Activated CD4-positive, alpha-beta T cell treated with anti-CD3 and anti-CD28 coated beads for 4 hours (primary cell): ENCODE results near the gene NRM.
A peak's percentile ranks its signal among the peaks of the same experiment; 100 is the strongest.
"Not testable (repeated sequence)": the region's sequence is repeated elsewhere in the genome, so short reads cannot be mapped to it uniquely, and the experiment has no call there.

ENCODE experiments used
- DNase-seq, 2 donors: peaks; one replicate each; pipeline ENCODE4 v3.0.0-alpha.2; 2020

Gene NRM

DNA sequence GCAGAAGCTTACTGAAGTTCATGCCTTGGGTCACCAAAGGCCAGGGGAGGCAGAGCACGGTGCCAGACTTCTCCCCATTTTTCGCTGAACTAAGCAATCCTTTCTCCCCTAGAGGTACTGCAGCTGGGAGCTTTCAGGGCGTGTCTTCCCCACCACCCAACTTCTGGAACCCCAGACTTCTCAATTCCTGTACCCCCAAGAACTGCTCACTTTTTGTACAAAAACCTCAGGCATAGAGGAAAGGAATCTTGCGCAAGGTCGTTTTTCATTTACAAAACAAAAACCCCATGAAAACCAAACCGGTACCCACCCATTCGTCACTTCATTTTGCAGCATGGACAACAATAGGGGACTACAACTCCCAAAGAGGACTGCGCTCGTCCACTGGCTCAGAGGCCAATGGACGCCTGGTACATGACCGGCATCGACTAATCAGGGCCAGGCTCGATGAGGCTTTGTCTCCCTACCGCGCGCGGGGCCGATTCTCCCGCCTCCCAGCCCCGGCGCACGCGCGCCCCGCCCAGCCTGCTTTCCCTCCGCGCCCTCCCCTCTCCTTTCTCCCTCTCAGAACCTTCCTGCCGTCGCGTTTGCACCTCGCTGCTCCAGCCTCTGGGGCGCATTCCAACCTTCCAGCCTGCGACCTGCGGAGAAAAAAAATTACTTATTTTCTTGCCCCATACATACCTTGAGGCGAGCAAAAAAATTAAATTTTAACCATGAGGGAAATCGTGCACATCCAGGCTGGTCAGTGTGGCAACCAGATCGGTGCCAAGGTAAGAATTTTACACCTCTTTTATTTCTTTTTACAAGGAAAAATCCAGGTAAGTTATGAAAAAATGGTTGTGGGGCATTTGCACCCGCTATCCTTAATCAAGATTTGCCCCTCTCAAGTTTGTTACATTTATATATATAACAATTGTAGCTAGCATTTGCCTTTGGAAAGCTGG lies 29.3 kb upstream of the NRM start, which contains the start of gene TUBB:
TUBB (plus strand) TSS at position 562 of the 947 bp plus-strand sequence; CDS start at position 717, 155 bp downstream.
- peak; percentile 92 to 94 for DNase-seq

DNA sequence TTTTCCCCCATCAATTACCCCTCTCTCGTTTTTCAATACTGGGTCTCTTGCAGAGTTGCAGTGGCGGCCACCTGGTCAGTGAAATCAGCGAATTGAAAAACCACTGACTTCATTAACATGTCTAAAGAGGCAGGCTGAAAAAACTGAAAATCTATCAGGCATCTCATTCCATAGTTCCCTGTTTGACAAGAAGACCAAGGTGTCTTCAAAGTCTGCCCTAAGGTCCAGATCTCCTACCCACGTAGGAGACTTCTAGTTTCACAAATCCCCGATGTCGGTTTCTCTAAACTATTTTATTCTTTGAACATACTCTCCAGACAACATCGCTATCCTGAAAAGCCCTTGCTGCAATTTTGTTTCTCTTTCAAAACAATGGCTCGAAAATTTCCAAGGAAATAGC lies 28.6 kb upstream of the NRM start:
- no peak for DNase-seq

DNA sequence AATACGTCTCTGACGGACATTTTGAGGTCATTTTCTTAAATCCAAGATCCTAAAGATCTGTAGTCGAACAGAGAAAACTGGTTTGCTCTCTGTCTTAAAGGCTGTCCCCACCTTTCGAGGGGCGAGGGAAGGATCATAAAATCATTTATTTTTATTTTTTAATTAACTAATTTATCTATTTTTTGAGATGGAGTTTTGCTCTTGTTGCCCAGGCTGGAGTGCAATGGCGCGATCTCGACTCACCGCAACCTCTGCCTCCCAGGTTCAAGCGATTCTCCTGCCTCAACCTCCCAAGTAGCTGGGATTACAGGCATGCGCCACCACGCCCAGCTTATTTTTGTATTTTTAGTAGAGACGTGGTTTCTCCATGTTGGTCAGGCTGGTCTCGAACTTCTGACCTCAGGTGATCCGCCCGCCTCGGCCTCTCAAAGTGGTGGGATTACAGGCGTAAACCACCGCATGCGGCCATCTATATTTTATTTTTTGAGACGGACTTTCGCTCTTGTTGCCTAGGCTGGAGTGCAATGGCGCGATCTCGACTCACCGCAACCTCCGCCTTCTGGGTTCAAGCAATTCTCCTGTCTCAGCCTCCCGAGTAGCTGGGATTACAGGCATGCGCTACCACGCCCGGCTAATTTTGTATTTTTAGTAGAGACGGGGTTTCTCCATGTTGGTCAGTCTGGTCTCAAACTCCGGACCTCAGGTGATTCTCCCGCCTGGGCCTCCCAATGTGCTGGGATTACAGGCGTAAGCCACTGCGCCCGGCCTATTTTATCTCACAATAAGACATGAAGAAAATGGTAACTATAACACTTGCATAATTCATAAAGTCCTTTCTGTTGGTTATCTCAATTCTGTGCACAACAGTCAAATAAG lies 27.3 kb upstream of the NRM start:
- DNase-seq = not testable (repeated sequence)

DNA sequence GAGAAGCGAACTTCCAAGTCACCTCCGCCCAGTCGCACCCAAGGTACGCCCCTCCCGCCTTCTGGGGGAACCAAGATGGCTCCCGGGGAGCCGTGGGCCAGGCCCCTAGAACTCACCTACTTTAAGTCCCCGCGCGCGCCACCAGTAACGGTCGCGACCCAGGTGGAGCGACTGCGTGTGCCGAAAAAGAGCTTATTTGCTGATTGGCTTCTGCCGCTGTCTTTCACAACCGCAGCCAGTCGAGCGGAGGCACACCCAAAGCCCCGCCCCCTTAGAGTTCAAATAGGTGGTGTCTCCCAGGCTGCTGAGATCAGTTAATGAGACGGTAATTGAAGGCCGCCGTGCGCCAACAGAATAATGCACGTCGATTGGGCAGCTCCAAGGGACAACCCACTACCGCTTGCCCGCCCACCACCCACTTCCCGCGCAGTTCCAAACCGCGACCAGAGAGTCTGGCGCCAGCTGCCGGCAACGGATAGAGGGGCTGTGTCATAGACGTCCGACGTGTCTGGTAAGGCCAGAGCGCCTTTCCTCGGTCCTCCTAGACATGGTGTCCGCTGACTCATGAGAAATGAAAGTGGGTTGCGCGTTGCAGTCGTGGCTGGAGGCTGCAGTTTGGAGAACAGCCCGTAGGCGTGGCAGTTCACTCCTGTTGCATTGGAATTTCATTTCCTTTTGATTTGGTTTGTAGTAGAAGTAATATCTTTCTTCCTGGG lies 26.5 kb upstream of the NRM start, which contains the start of gene MDC1:
MDC1 (minus strand) TSS at position 153 of the 716 bp plus-strand sequence. CDS start 2,106 bp downstream, outside the sequence.
- DNase-seq = peak; percentile 98 to 99

DNA sequence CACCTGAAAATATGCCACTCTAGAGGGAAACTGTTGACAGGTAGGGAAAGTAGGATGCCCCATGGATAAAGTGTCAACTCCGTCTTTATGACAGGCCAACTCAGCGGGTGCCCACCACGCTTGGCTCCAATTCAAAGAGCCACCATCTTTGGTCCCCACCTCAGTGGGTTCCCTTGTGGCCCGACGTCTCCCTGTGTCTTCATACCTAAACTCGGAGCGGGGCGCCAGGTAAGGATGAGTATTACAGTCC lies 26.0 kb upstream of the NRM start:
- DNase-seq = no peak

DNA sequence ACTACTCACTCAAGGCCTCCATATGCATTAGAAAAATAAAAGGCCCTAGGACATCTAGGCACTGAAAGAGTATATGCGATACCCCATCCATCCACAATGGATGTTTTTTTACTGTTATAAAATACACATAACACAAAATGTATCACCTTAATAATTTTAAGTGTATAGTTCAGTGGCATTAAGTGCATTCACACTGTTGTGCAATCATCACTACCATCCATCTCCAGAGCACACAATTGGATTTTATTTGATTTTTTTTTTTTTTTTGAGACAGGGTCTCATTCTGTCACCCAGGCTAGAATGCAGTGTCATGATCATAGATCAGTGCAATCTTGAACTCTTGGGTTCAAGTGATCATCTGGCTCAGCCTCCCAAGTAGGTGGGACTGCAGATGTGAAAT lies 23.5 kb upstream of the NRM start:
- no peak for DNase-seq

DNA sequence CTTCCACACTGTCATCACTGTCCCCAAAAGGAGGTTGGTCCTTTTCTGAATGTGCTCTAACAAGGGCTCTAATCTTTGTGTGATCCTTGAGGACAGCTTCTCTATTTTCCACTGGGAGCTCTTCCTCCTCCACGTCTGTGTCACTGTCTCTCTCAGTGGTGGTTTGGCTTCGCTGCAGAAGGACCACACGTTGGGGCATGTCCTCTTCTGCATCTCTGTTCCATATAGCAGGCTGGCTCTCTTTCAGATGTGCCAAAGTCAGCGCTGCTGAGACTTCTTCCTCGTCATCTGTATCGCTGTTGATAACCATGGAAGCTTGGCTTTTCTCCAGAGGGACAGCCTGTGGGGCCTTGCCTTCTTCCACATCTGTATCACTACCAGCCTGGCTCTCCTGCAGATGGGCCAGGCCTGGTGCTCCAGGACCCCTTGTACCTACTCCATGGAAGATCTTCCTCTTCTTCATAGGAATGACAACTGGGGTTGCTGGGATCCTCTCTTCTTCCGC lies 21.7 kb upstream of the NRM start:
- DNase-seq = no peak

DNA sequence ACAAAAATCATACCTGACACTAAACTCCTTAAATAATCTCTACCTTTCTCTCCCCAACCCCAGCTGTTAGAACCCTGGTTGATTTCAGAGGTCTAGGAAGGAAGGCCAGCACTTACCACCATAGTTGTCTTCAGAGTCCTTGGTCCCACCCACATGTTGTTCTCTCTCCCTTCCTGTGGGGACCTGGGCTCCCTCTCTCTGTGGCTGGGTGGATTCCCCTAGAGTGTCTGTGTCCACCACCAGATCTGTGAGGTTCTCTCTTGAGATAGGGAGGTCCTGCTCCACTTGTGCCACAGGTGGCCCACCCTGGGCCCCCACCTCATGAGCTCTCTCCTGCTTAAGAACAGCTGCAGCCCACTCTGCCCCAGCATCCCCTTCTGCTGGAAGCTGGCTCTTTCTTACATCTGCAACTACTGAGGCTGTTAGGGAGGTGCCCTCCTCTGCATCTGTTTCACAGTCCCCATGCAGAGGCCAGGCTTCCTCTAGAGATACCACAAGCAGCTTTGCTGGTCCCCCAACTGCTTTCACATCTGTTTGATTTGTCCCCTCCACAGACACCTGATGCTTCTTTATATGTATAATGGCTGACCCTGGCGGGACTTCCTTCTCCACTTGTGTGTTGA lies 21.1 kb upstream of the NRM start:
- no peak for DNase-seq

DNA sequence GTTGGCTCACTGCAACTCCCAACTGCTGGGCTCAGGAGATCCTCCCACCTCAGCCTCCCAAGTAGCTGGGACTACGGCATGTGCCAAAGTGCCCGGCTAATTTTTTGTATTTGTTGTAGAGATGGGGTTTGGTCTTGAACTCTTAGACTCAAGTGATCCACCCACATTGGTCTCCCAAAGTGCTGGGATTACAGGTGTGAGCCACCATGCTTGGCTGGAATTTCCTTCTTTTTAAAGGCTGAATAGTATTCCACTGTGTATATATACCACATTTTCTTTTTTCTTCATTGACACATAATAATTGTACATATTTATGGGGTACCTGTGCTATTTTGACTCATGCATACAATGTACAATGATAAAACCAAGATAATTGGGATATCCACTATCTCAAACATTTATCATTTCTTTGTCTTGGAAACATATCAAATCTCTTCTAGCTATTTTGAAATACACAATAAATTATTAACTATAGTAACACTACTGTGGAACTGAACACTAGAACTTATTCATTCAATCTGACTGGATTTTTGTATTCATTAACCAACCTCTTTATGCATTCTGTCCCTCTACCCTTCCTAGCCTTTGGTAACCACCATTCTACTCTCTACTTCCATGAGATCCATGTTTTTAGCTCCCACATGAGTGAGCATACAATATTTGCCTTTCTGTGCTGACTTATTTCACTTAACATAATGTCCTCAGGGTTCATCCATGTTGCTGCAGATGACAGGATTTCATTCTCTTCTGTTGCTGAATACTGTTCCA lies 18.5 kb upstream of the NRM start:
- DNase-seq = no peak

DNA sequence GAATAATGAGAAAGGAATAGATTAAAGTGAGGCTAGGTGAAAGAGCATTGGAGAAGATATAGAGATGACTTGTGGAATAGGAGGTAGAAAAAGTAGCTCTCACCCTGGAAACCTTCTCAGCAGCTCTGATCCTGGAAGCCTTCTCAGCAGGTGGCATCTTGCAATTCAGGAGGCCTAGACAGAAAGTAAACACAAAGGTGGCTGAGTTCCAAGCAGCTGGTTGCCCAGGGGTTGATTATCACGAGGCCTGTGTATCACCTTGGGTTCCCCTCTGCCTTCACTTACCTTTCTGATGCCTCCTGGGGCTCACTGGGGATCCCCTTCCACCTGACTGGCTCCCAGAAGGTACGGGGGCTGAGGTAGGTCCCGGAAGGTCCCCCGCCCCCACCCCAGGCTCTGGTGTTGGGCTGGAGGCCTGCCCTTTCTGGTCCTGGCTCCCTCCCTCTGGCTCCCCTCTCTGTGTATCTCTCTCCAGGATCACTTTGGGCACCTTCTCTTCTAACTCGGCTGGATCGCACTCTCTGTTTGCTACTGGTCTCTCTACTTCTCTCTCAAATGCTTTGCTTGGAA lies 16.6 kb upstream of the NRM start:
- no peak for DNase-seq

DNA sequence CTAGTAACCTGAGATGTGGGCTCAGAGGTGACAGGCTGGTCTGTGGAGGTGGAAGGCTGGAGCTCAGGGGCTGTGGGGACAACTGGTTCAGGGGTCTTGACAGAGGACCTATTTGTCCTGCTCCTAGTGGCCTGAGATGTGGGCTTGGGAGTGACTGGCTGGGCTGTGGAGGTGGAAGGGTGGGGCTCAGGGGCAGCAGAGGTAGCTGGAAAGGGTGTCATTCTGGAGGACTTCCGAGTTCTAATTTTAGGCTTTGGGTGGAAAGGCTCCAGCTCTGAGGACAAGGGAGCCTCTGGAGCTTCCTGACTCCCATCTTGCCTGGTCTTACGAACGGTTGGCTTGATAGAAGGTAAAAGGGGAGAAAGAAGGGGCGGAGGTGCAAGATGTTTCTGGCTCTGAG lies 14.8 kb upstream of the NRM start:
- no peak for DNase-seq

DNA sequence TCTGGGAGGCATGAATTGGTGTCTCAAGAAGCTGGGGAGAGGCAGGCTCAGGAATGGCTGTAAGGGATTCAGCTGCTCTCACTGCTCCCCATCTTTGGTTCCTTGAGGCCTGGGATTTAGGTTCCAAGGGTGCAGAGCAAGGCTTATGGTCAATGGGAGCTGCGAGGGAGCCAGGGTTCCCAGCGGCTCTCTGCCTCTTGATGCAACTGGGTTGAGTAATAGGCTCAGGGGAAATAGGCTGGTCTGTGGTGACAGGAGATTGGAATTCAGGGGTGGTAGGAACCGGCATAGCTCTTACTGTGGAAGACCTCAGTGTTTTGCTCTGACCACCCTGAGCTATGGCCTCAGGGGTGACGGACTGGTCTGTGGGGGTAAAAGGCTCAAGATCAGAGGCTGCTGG lies 13.0 kb upstream of the NRM start:
- no peak for DNase-seq

DNA sequence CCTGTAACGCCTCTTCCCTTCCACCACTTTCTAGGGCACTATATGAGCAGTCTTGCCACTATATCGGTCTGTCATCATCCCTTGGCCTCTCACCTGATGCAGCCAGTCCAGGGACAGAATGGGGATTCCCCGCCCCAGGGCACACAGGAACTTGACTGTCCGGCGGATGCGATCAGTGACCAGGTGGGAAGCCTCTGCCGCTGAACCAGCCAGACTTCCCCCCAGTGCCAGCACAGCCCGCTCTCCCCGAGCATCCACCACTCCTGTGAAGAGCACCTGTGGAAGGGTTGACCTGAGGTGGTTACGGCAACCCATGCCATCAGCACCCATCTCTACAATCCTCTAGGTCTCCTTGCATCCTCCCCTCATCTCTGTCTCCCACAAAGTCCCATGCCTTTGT lies 12.2 kb upstream of the NRM start:
- no peak for DNase-seq

DNA sequence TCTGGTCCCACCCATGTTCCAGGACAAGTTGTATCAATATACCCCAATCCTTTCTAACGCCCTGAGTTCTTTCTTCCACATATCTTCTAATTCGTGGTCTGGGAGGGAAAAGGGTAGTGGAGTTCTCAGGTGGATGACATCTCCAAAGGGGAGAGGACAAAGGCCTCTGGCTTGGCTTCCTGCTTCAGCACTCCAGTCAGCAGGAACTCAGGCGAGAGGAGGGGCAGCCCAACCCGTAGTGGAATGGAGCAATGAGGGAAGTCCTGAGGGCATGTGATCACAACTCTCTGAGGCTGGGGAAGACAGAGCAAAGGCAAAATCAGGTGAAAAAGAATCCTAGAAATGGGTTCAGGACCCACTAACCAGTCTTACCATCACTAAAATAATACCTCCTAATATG lies 9.6 kb upstream of the NRM start:
- no peak for DNase-seq

DNA sequence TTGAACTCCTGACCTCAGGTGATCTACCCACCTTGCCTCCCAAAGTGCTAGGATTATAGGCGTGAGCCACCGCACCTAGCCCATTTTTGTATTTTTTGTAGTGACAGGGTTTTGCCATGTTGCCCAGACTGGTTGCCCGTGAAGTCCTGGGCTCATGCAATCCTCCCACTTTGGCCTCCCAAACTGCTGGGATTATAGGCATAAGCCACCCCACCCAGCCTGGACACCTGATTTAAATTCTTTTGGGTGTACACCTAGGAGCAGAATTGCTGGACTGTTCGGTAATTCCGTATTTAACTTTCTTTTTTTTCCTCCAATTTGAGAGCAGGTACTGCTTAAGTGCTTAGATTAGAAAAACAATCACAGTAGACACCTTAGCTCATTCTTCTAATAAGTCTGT lies 5.6 kb upstream of the NRM start:
- DNase-seq = no peak

DNA sequence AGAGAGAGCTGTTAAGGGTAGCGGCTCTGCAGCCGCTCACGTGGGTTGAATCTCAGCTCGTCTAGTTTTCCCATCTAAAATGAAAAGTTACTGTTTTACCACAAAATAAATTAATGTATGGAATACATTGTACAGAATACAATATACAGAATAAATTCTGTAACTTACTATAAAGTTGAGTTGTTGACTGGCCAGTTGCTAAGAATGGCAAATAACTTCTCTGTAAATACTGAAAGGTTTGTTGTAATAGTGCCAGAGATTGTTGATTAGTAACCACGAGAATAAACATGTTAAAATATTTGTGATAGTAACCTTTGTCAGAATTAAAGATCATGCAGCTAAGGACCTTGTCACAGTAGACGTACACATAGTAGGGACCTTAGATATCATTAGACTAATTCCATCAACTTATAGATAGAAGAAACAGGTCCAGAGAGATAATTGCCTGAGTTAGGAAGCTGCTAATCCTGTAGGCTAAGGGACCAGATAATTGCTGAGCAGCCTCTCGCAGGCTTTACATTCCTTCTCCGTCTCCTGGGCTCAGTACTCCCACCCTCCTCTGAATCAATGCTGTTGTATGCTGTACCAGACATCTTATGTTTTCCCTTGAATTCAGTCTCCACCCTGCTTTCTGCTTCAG lies 544 bp upstream of the NRM start:
- no peak for DNase-seq

DNA sequence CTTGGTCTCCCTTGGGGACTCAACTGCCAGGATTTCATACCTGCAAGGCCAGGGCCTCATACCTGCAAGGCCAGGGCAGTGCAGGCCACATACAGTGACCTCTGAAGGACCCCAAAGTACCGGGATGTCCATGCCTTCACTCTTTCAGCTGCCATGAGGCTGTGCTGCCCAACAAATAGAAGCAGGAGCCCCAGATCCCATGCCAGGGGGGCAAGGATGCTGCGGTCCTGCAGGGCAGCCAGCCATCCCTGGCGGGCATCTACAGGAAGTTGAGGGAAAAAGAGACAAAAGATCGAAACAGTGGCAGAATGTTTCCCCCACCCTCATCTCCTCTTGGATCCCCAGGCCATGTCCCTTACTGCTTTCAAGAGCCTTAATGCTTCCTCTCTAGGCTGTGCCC lies 799 bp downstream of the NRM start:
- DNase-seq = no peak

DNA sequence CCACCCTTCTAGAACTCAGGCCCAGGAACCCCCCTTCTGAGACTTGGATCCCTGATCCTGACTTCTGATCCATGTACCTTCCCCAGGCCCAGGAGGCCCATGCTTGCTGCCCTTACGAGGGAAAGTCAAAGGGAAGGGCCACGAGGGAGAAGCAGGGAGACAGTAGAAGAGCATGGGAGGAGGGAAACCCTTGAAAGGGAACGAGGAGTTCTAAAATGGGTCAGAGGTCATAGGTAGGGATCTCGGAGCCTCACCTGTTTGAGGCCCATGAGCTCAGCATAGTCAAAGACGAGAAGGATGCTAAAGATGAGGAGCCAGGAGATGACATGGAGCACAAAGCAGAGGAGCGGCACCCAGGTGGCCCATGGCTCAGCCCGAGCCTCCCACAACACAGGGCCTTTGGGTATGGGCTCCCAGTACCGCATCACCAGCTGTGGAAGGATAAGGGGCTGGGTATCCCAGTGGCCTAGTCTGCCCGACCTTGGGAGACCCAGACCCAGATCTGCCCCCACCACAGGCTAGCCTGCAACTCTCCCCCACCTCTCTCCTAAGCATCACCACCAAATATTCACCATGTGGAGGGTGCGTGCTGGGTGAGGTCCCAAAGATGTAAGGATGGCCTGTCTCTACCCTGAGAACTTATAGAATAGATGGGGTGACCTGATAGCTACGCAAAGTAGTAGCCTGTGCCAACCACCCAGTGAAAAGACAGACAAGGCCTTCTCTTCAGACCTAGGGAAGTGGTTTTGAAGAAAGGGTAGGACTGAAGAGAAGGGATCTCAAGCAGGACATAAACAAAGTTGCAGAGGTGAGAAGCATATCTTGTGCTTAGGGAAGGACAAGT lies 1.5 kb downstream of the NRM start:
- no peak for DNase-seq

DNA sequence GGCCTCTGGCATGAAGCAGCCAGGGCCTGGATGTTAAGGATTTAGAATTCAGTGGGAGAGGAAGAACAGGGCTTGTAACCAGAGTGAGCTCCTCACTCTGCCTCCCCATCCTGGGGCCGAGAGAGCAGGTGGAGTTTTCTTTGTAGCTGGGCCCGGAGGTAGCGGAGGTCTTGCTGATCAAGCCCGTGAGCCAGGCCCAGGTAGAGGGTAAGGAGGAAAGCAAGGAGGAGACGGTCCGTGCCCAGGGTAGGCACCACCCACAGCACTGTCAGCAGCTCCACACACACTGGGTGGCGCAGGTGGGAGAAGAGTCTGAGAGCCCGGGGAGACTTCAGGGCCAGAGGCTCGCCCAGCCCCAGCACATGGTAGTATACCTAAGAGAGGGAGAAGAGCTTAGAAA lies 2.2 kb downstream of the NRM start:
- no peak for DNase-seq
